GM18526 (cell line): ENCODE results near the gene HYAL1.

Experiments used
- POLR2A ChIP-seq: IDR thresholded peaks from 3 replicates; pipeline ENCODE4 v1.6.1; 2011; ENCODE audit not compliant: insufficient read length; ENCODE audit errors: extremely low read depth

The HYAL1 gene

GRCh38 chr3:50293079-50293801 is 10.1 kb downstream of the HYAL1 start:
- TF ChIP-seq POLR2A: no peak

- TF ChIP-seq POLR2A: peak; percentile 79
Measured at GRCh38 chr3:50292159-50293078, 11.0 kb downstream of the HYAL1 start, which contains the start of gene IFRD2. Gene IFRD2, minus strand, starts transcription at chr3:50292429. Its CDS starts 155 bp downstream, at chr3:50292274.

DNA sequence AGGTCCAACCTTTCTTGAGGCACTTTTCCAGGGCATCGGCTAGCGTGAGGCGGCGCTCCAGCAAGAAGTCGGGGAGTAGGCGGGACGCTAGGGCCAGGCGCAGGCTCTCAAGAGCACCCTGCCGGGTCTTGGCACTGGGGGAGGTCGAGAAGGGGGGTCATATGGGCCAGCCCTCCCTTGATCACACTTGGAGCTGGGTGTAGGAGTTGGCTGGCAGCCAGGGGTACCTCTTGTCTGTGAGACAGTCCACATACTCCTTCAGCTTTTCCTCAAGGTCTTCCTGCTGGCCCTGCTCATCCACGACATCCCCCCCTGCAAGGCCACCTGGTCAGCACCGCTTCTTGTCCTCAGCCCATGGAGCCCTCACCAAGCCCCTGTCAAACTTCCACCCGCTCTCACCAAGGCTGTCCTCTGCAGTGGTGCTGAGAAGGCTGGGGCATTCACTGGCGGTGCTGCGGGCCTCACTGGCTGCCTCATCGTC is 13.2 kb downstream of the HYAL1 start:
- no peak for TF ChIP-seq POLR2A

GRCh38 chr3:50289130-50289529 is 14.2 kb downstream of the HYAL1 start:
- no peak for TF ChIP-seq POLR2A

DNA sequence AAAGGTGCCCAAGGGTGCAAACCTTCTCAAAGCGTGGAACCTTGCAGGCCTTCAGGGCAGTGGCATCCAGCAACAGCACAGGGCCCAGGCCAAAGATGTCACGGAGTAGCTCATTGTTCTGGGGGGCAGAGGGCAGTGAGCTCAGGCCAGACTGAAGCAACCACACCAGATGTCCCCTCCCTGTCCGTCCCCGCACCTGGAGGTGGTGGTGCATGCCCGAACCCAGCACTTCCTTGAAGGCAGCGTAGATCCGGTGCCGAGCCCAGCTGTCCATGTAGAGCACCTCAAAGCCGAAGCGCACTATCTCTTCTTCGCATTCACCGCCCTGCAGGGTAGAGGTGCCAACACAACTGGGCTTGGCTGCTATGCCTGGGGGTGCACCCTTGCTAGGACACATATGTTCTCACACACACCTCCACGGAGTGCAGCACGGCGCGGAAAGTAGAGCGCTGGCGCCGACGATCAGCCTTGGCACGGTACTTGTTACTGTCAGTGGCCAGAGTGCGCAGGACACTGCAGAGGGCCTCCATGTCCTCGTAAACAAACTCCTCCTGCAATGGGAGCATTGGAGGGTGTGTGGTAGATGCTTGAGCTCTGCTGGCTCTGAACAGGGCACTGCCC is 14.9 kb downstream of the HYAL1 start:
- no peak for TF ChIP-seq POLR2A

DNA sequence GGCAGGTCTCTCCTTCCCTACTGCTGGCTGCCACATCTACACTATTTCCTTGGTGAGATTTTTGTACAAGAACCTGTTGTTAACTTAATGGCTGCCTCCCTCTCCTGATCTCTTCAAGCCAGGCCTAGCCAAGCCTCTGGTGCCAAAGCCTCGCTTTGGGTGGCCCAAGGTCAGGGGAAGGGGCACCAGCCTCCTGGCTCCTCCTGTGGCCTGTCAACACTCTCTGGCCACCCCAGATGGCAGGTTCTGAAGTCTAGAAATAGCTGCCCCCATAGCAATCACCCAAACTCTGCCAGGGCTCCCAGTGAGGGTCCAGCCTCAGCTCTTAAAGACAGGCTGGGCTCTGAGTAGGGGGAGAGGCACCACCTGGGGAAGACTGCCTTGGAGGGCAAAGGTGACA is 16.1 kb downstream of the HYAL1 start:
- TF ChIP-seq POLR2A: no peak

DNA sequence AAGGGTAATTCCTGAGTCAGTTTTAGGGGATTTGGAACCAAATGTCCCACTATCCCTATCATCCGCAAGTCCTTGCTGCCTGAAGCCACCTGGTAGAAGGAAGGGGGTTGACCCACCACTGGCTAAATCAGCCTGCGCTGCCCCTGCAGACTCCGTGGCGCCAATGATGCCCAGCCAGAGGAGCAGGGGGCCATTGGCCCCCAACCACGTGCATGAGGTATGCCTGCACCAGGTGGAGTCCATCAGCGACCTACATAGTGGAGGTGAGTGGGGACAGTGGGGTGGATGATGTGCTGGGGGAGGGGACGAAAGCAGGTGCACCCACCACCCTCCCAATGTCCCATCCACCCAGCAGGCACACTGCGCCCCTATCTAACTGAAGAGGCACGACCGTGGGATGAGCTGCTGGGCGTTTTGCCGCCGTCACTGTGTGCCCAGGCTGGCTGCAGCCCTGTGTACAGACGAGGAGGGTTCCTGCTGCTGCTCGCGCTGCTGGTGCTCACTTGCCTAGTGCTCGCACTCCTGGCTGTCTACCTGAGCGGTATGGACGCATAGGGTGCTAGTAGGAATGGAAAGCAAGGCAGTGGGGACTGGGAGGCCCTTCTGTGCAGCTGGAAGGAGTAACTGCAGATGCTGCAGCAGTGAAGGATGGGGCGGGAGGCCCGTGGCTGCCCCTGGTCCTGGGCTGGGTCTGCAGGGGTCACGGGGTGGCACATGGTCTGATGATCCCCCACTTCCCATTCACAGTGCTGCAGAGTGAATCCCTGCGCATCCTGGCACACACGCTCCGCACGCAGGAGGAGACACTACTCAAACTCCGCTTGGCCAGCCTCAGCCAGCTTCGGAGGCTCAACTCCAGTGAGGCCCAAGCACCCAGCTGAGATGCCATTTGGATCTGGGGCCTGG is 16.8 kb downstream of the HYAL1 start:
- no peak for TF ChIP-seq POLR2A

DNA sequence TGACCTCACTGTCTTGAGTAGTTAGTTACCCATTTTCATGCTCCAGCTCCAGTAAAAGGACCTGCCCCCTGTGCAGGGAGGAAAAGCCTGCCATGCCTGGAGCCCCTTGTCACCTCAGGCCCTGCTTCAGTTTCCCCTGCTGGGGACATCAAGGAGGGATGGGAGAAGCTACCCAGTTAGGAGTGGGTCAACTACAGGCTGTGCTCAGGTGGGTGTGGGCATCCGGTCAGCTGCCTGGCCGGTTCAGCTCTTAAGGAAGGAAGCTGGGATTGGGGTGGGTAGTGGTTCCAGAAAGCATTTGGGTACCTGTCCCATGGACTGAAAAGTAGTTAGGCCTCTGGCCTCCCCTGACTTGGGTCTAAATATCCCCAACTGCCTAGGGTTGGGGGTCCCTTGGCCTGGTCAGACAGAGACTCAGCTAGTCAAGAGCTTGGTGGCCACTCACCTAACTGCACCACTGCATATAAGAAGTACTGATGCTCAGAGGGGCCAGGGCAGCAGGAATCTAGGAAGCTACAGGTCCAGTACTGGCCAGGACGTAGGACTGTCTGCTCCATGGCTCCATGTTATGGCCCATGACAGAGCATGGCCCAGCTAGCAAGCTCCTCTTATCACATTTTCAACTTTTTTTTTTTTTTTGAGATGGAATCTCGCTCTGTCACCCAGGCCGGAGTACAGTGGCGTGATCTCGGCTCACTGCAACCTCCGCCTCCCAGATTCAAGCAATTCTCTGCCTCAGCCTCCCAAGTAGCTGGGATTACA is 23.9 kb downstream of the HYAL1 start:
- TF ChIP-seq POLR2A: no peak

- TF ChIP-seq POLR2A: no peak
Measured at GRCh38 chr3:50278880-50279224, 24.5 kb downstream of the HYAL1 start, which contains the start of gene LSMEM2. Gene LSMEM2, plus strand, starts transcription at chr3:50279087. Its CDS starts 27 bp downstream, at chr3:50279114.

GRCh38 chr3:50278123-50278879 is 25.1 kb downstream of the HYAL1 start:
- TF ChIP-seq POLR2A: no peak

GRCh38 chr3:50276762-50277101 is 26.6 kb downstream of the HYAL1 start:
- TF ChIP-seq POLR2A: no peak

- no peak for TF ChIP-seq POLR2A
Measured at GRCh38 chr3:50275996-50276761, 27.2 kb downstream of the HYAL1 start.
